ENCODE data around the gene CYBC1. TPM values are rescaled to one million over a fixed set of nuclear protein-coding genes. Genes with fewer than 3 reads are reported as not detected.

The CYBC1 gene
- total and polyA plus RNA-seq, 2 experiments from 2014 or later: 61.9 to 76.6 TPM

- H3K4me2 ChIP-seq: no peak overlapping the region
- no peaks in the 10 kb centered on the region for H3K9me2 ChIP-seq (replicated peaks; ENCODE audit: insufficient read depth)
- no peaks in the 10 kb centered on the region for H3K4me1 ChIP-seq (ENCODE audit: insufficient read depth)
- H3K9me3 ChIP-seq (ENCODE audit: low read depth): no peaks in the 10 kb centered on the region
- H2AFZ ChIP-seq: no peak overlapping the region
- H3K36me3 ChIP-seq (replicated peaks; ENCODE audit: insufficient read depth, low read depth): no peaks in the 10 kb centered on the region
- no peaks in the 10 kb centered on the region for H3K79me2 ChIP-seq
- H3K27ac ChIP-seq: no peak overlapping the region
- TF ChIP-seq EZH2phosphoT487 (IDR thresholded peaks at IDR 0.05; ENCODE audit: low read depth, severe bottlenecking, unreplicated experiment): no peak
- TF ChIP-seq EZH2 (IDR thresholded peaks at IDR 0.05; ENCODE audit: borderline replicate concordance): no peak
- TF ChIP-seq CTCF (IDR thresholded peaks at IDR 0.05; ENCODE audit: poor library complexity): no peak
- H3K27me3 ChIP-seq: no peaks in the 10 kb centered on the region
- no peak for DNase-seq (ENCODE audit: low spot score)
- 96% methylated on average over 31 of the region's 32 CpGs for WGBS (ENCODE audit: low lambda C conversion rate, missing lambda C conversion rate)
- H3K4me3 ChIP-seq: no peak overlapping the region
- H4K20me1 ChIP-seq (ENCODE audit: insufficient read depth, poor library complexity, severe bottlenecking): no peaks in the 10 kb centered on the region
Observed at GRCh38 chr17:82433560-82434215, 16.9 kb downstream of the CYBC1 start.

- Histone ChIP-seq H3K79me2 (no peaks in the 10 kb centered on the region), H3K36me3 (replicated peaks; ENCODE audit: insufficient read depth, low read depth) (no peaks in the 10 kb centered on the region), H2AFZ (no peak overlapping the region), H3K27ac (no peak overlapping the region), H3K9me3 (ENCODE audit: low read depth) (no peaks in the 10 kb centered on the region), H3K27me3 (no peaks in the 10 kb centered on the region), H3K4me1 (ENCODE audit: insufficient read depth) (no peaks in the 10 kb centered on the region), H3K4me3 (no peak overlapping the region), H3K9me2 (replicated peaks; ENCODE audit: insufficient read depth) (no peaks in the 10 kb centered on the region), H4K20me1 (ENCODE audit: insufficient read depth, poor library complexity, severe bottlenecking) (no peaks in the 10 kb centered on the region), H3K4me2 (no peak overlapping the region)
- WGBS (ENCODE audit: low lambda C conversion rate, missing lambda C conversion rate): 87% methylated on average over 8 of the region's 8 CpGs
- DNase-seq (ENCODE audit: low spot score): no peak
- TF ChIP-seq EZH2 (IDR thresholded peaks at IDR 0.05; ENCODE audit: borderline replicate concordance): no peak
- TF ChIP-seq CTCF (IDR thresholded peaks at IDR 0.05; ENCODE audit: poor library complexity): no peak
- no peak for TF ChIP-seq EZH2phosphoT487 (IDR thresholded peaks at IDR 0.05; ENCODE audit: low read depth, severe bottlenecking, unreplicated experiment)
Observed at GRCh38 chr17:82432017-82432416, 18.5 kb downstream of the CYBC1 start.

- H3K27ac ChIP-seq: no peak overlapping the region
Observed at GRCh38 chr17:82429824-82430223, 20.7 kb downstream of the CYBC1 start.

More at GRCh38 chr17:82429824-82430223, 20.7 kb downstream of the CYBC1 start:
- 84% methylated on average over 5 of the region's 7 CpGs for WGBS (ENCODE audit: low lambda C conversion rate, missing lambda C conversion rate)
- Histone ChIP-seq H3K4me1 (ENCODE audit: insufficient read depth) (no peaks in the 10 kb centered on the region), H3K4me2 (no peak overlapping the region), H2AFZ (no peak overlapping the region), H3K36me3 (replicated peaks; ENCODE audit: insufficient read depth, low read depth) (no peaks in the 10 kb centered on the region), H3K4me3 (no peak overlapping the region), H3K9me3 (ENCODE audit: low read depth) (no peaks in the 10 kb centered on the region), H3K9me2 (replicated peaks; ENCODE audit: insufficient read depth) (no peaks in the 10 kb centered on the region), H3K27me3 (no peaks in the 10 kb centered on the region), H4K20me1 (ENCODE audit: insufficient read depth, poor library complexity, severe bottlenecking) (no peaks in the 10 kb centered on the region), H3K79me2 (no peaks in the 10 kb centered on the region)
- DNase-seq (ENCODE audit: low spot score): no peak
- TF ChIP-seq EZH2phosphoT487 (IDR thresholded peaks at IDR 0.05; ENCODE audit: low read depth, severe bottlenecking, unreplicated experiment): no peak
- TF ChIP-seq EZH2 (IDR thresholded peaks at IDR 0.05; ENCODE audit: borderline replicate concordance): no peak
- TF ChIP-seq CTCF (IDR thresholded peaks at IDR 0.05; ENCODE audit: poor library complexity): no peak

All from hepatocyte (in vitro differentiated cells).